Cardiac fibroblast (primary cell): ENCODE results near the gene TM4SF5.

Experiments
- DNase-seq, 2 donors: peaks; one replicate each; pipeline versions ENCODE4 v3.0.0 to v3.0.0-alpha.2; 2010; ENCODE audit warnings: low read depth in 2 of 2
- H3K4me3 ChIP-seq, 2 donors: replicated peaks in 1 of 2; 1 replicate in 1 of 2; 2 replicates in 1 of 2; pipeline ENCODE4 v1.5.1; 2011; ENCODE audit warnings: low read depth in 2 of 2, low read length in 2 of 2, mild to moderate bottlenecking in 2 of 2, moderate library complexity in 1 of 2
- TF ChIP-seq, protein P1 (sequence below): IDR thresholded peaks from one replicate; pipeline ENCODE4 v1.5.1; 2011; ENCODE audit warnings: low read depth, mild to moderate bottlenecking, low read length, inconsistent platforms

Gene TM4SF5

DNA sequence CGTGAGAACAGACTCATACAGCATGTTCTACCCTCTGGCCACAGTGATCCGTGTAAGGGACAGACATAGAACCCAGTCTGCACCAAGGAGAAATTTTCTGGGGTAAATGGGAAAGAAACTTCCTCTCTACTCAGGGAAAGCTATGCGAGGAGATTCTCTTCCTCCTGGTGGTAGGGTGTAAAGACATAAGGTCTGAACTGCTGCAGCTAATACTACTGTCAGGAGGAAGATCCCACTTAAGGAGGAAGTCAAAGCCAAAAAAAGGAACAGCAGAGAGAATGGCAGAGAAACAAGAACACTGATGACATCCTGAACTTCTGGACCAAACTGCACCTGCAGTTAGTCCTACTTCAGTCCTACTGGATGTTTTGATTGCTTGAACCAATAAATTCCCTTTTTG is 7.1 kb upstream of the TM4SF5 start:
- no peak overlapping the region for H3K4me3 ChIP-seq
- TF ChIP-seq, protein P1, sequence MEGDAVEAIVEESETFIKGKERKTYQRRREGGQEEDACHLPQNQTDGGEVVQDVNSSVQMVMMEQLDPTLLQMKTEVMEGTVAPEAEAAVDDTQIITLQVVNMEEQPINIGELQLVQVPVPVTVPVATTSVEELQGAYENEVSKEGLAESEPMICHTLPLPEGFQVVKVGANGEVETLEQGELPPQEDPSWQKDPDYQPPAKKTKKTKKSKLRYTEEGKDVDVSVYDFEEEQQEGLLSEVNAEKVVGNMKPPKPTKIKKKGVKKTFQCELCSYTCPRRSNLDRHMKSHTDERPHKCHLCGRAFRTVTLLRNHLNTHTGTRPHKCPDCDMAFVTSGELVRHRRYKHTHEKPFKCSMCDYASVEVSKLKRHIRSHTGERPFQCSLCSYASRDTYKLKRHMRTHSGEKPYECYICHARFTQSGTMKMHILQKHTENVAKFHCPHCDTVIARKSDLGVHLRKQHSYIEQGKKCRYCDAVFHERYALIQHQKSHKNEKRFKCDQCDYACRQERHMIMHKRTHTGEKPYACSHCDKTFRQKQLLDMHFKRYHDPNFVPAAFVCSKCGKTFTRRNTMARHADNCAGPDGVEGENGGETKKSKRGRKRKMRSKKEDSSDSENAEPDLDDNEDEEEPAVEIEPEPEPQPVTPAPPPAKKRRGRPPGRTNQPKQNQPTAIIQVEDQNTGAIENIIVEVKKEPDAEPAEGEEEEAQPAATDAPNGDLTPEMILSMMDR: no peak
- DNase-seq: no peak

DNA sequence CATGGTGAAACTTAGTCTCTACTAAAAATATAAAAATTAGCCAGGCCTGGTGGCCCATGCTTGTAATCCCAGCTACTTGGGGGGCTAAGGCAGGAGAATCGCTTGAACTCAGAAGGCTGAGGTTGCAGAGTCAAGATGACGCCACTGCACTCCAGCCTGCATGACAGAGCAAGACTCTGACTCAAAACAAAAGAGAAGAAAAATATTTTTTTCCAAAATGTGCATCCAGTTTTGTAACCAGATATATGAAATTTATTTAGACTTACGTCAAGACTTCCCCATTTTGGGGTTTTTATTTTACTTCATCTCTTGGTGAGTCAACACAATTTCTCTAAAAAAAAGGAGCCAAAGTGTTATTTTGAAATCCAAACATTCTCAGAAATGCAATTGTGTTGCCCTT is 5.5 kb upstream of the TM4SF5 start:
- peak in 1 of 2 donors; percentile 31 for DNase-seq
- TF ChIP-seq, protein P1: no peak
- no peak overlapping the region for H3K4me3 ChIP-seq

DNA sequence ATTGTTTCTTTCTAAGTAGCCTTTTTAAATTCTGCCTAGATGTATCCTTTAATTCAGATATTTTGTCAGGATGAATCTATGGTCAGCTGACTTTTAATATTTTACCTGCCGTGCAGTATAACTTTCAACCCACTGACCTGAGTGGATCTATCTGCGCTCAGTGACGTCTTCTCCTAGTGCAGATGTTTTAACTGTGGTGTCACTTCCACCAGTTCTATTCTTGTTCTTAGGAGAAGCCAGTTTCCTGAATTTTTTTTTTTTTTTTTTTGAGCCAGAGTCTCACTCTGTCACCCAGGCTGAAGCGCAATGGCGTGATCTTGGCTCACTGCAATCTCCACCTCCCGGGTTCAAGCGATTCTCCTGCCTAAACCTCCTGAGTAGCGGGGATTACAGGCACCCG is 5.0 kb upstream of the TM4SF5 start:
- DNase-seq: no peak
- TF ChIP-seq, protein P1: no peak
- H3K4me3 ChIP-seq: no peak overlapping the region

DNA sequence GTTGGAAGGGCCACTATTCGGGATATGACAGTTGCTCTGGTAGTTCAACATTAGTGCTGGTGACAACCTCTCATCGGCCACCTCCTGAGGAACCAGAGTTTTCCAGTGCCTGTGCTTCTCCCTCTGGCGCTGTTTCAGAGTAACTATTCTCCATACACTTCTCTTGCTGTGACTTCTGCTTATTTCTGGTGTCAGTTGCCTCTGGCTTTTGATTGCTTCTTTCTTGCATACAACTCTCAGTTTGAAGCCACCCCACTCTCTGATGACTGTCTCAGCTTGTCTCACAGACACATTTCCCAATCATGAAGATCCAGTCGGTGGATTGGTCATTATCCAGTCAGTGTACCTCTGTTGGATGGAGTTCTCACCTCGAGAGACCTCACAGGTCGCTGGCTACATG is 3.4 kb upstream of the TM4SF5 start:
- H3K4me3 ChIP-seq: no peak overlapping the region
- DNase-seq: no peak
- TF ChIP-seq, protein P1: no peak

DNA sequence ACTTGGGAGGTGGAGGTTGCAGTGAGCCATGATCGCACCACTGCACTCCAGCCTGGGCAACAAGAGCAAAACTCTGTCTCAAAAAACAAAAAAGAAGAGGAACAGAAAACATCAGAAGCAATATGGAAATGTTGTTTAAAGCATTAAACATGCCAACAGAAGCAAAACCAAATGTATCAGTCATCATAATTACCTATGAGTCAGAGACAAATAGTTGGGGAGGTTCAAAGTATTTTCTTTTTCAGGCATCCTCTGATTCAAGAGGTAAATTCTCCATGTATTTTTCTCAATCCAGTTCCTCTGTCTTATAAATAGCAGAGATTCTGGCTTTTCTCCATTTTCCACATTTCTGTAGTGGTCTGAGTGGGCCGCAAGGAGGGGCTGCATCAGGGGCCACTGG is 2.1 kb upstream of the TM4SF5 start:
- no peak overlapping the region for H3K4me3 ChIP-seq
- TF ChIP-seq, protein P1: no peak
- DNase-seq: peak in 1 of 2 donors; percentile 53

DNA sequence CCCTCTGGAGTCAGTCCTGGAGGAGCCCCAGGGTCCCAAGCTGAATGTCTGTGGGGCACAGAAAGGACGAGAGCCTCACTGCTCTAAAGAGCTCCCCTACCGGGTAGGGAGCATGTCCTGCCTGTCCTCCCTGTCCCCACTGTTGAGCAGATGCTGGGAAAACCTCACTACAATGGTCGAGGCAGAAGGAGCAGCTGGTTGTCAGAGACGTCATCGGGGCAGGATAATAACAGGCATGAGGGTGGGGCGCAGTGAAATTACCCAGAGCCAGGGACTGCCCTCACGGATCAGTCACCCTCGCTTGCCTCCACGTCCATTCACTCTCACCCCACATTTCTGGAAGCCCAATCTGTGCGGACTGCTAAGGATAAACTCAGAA is 538 bp downstream of the TM4SF5 start:
- TF ChIP-seq, protein P1: no peak
- no peak overlapping the region for H3K4me3 ChIP-seq
- DNase-seq: no peak

DNA sequence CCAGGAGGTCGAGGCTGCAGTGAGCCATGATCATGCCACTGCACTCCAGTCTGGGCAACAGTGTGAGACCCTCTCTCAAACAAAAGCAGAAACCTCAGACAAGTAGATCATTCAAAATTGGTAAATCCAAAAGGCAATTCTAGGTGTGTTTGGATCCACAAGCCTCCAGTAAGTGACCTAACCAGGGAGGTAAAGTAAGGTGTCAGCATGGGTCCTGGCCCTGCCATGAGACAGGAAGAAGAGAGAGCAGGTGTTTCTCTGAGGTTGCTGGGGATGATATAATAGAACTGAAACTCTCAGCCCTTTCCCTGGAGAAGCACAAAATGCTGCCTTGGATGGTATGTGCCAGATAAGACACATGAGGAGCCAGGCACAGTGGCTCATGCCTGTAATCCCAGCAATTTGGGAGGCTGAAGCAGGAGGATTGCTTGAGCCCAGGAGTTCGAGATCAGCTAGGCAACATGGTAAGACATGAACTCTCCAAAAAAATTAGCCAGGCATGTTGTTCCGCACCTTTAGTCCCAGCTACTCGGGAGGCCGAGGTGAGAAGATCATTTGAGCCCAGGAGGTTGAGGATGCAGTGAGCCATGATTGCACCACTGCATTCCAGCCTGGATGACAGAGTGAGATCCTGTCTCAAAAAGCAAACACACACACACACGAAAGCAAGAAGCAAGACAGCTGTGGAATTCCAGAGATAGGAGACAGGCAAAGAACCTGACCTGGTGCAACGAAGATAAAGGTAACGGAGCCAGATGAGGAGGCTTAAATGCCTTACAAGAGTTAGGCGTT is 6.5 kb downstream of the TM4SF5 start:
- DNase-seq: peak in 1 of 2 donors; percentile 39
- TF ChIP-seq, protein P1: no peak
- no peak overlapping the region for H3K4me3 ChIP-seq
